A172 (cell line): ENCODE measurements around the gene VTI1A. TPM values are rescaled to one million over a fixed set of nuclear protein-coding genes. Genes with fewer than 3 reads are reported as not detected.
"Not testable (repeated sequence)": the region's sequence is repeated elsewhere in the genome, so short reads cannot be mapped to it uniquely, and the experiment has no call there.

Experiments used
- DNase-seq: peaks from one replicate; pipeline ENCODE4 v3.0.0-alpha.2; 2015; ENCODE audit warnings: low spot score
- total RNA-seq: library from RNA; depleted of rRNA; stranded (reverse); fragments of >200 nt; shearing (Covaris generic); gene quantifications from 2 replicates; pipeline ENCODE4 v1.2.3, GENCODE V29; 2014

Gene VTI1A
- total RNA-seq, 1 experiment from 2014 or later: 38.1 TPM

- not testable (repeated sequence) for DNase-seq
These were observed 95.8 kb downstream of the VTI1A start for GRCh38 chr10:112542823-112543222.

DNA sequence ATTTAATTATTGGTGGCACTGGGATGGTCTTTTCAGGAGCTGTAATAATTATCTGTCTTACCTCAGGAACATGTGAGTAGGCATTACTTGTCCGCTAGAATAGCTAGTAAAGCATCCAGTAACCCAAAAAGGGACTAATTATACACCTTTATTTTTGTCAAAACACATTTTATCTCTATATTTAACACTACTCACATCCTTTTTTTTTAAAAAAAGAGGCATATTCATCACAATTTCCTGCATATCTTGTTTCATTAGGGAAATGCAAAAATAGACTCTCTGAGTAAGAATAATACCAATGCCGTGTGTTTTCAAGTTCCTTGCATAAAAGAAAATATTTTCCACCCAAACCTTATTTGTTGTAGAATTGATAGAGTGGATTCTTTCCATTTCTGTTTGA lies 99.5 kb downstream of the VTI1A start:
- DNase-seq: no peak

DNA sequence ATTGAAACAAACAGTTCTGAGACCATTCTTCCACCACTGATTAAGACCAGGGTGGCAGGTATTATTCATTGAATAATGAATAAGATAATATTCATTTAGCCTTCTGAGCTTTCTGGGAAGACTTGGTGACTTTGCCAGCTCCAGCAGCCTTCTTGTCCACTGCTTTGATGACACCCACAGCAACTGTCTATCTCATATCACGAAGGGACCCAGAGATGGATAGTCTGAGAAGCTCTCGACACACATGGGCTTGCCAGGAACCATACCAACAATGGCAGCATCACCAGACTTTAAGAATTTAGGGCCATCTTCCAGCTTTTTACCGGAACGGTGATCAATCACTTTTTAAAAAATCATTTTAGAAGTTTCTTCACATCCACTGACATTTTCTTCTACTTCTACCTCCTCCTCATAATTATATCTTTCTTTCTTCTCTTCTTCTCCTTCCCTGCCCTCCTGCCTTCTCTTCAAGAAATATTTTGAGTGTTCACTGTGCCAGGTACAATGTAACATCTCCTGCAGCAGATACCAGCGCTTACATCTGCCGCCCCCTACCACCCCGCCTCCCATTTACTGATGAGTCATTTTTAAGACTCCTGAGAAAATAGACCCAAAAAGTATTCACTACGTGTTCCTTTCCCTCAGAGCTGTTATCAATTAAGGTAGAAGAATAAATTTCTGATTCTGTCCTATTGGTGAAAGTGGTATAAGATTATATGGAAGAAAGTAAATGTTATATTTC lies 101.7 kb downstream of the VTI1A start:
- DNase-seq: no peak

GRCh38 chr10:112552593-112553110 lies 105.6 kb downstream of the VTI1A start:
- DNase-seq: no peak

- no peak for DNase-seq
These were observed 106.3 kb downstream of the VTI1A start for GRCh38 chr10:112553315-112553714.

- no peak for DNase-seq
These were observed 107.2 kb downstream of the VTI1A start for GRCh38 chr10:112554263-112554662.

DNA sequence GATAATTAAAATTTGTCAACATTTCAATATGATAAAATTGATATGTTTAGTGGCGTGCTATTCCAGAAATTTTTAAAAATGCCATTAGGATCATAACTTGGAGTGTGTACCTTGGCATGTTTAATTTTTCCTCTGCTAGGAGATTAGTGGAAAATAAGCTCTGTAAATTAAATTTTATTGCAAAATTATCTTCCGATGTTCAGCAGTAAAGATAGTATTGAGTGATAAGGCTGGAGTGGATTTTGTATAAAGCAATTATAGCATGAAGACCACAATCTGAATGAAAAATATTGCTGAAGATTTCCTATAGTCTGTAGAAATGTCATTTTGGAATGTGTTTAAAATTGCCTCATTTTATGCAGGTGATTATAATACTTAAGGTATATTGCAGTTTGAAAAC lies 110.2 kb downstream of the VTI1A start:
- no peak for DNase-seq

DNA sequence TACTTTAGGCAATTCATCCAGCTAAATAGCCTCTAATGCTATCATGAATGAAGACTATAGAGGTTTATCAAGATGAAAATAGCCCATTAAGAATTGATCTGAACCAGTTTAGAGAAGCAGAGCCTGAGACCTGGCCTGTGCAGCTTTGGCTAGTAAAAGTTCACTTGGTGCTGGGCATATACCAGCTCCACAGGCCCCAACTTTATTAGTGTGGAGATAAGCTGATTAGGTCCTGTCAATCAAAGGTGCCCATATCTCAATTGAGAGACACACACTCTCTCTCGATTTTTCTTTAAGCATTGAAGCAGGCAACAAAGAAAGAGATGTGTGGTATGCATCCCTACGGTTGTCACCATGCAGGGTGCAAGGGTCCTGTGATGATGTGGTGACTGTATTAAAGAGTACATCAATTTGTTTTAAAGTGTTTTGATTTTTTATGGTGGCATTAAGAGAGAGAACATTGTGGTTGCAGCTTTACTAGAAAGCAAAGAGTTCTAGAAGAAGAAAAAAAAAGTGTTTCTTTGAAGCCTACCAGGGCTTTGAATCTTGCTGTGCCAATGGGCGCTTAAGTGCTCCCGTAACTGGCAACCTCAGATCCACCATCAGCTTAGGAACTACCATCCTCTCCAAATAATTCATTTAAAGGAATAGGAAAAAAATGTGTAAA lies 111.6 kb downstream of the VTI1A start:
- DNase-seq: no peak

- no peak for DNase-seq
These were observed 112.3 kb downstream of the VTI1A start for GRCh38 chr10:112559349-112559748.

DNA sequence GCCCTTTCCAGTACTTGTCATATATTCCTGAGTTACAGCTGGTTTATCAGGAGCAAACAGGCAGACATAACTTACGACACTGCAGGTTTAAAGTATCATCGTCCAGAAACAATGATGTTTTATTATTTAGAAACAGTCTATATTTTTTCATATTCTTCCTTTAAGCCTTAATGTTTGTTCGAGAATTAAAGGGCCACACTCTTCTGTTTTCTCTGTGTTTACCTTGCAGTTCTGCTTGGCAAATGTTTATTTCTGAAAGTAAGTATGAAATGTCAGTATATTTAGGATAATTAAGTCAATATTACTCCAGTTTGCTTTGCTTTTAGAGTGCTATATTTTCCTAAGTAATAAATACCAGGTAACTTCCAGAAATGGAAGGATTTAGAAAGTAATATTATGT lies 115.1 kb downstream of the VTI1A start:
- no peak for DNase-seq

DNA sequence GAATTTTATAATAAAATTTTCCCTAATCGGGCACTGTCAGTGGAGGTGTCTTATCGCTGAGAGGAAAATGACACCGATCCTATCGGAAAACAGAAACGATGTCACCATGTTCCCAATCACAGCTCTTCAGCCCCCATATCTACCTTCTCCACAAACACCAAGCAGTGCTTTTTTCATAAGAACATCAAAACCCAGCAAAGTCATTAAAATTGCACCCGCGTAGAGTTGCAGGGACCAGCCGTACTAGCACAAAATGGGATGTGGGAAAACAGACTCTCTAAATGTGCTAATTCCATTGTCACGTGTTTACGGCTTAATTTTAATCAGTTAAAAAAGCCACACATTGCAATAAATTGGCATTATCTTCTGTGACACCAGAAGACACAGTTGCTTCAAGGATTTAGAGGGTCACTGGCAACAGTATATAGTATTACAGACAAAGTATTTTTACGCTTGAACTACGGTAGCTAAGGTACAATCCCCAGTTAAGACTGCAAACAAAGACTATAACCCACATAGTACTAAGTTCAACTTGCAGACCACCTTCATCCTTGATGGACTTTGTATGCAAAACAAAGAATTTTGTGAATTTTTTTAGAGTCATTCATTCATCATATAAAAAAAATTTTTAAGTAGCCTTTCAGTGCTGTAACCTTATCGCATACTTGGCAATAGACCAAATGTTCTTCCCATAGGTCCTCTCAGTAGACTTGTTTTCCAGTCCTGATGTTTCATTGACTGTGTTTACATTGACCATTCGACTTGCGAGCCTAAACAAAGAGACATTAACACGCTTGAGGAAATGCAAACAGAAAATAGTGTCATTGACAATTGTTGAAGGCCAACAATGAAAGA lies 116.0 kb downstream of the VTI1A start:
- DNase-seq: no peak

DNA sequence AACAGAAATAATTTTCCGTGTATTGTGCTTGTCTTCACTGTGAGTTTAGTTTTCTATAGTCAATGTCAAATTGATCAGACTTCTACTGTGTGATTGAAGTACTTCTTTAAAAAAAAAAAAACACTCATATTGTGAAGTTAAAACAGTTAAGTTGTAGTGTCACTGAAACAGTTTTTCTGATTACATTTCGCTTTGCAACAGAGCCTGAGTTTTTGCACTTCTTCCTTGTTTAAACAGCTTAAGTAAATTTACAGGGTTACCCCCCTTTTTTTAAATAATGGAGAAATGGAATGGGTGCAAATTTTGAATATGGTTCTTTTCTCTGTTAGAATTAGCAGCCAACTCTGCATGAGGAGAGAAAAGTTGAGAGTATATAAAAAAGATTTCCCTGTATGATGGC lies 117.3 kb downstream of the VTI1A start:
- DNase-seq: no peak

DNA sequence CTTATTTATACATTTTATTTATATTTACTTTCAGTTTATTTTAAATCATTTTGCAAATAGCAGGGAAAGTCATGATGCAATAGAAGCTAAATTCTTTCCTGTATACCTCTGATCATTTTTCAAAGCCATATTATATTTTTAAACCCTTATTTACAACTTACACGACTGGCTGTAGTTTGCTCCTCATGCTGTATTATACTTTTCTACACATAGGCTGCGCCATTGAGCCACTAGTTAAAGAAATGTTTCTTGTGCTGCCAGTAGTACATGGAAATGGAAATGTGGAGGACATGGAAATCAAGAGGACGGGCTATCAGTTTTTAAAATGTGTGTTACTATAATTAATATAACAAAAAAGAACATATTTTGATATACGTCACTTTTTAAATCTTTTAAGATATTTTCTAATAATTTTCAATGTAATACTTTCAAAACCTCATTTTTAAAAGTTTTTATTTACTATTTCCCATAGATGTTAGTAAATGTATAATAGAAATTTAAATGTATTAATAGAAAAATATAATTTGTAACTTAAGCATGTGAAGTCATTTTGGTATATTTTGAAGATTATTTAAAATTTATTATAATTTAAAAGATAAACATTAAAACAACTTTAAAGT lies 118.5 kb downstream of the VTI1A start:
- DNase-seq: peak; percentile 72

- DNase-seq: no peak
These were observed 123.6 kb downstream of the VTI1A start for GRCh38 chr10:112570585-112570984.

DNA sequence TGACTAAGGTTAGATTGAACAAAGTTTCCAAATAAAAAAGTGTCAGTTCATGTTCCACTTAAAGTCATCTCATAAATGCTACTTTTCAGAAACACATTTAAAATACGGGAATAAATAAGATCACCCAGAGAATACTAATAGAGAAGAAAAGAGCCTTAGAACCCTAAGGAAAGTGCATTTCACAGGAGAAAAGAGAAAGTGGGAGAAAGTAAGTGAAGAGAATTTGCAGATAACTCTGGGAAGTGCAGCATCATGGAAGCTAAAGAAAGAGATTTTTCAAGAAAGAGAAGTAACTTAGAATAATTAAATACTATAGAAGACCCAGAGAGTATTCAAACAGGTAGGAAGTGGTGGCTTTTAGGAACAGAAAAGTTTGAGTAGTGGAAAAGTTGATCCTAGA lies 132.6 kb downstream of the VTI1A start:
- DNase-seq: no peak

GRCh38 chr10:112580267-112580666 lies 133.3 kb downstream of the VTI1A start:
- DNase-seq: no peak

DNA sequence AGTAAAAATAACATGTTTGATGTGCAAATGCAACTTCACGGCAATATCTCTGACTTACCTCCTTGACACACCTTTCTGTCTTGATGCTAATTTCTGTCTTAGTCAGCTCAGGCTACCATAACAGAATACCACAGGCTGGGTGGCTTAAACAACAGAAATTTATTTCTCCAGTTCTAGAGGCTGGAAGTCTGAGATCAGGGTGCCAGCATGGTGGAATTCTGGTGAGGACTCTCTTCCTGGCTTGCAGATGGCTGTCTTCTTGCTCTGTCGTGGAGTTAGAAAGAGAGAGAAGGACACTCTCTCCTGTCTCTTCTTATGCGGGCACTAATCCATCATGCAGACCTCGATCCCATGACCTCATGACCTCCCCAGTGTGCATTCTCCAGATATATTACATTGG lies 134.9 kb downstream of the VTI1A start:
- DNase-seq: no peak

GRCh38 chr10:112583236-112583939 lies 136.4 kb downstream of the VTI1A start:
- no peak for DNase-seq

DNA sequence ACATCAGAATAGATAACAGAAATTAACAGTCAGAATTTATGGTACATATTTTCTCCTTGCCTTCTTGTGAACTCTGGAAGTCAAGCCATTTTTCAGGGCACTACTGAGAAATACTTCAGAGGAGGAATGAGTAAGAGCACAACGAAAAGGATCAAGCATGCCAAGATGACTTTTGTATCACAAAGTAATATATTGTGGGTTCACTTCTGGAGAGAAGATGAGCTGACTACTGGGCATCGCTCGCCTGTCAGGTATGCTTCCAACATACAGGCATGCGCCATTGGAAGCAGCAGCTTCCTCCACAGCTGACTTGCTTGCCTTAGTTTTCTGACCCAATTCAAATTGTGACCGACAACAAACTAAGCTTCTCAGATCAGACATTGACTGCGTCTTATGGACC lies 137.3 kb downstream of the VTI1A start:
- peak; percentile 51 for DNase-seq

- DNase-seq: peak; percentile 55
These were observed 138.1 kb downstream of the VTI1A start for GRCh38 chr10:112585126-112585525.

- no peak for DNase-seq
These were observed 138.9 kb downstream of the VTI1A start for GRCh38 chr10:112585960-112586359.
